Transverse colon (tissue), 4 donors: ENCODE data around the gene ZRANB2. TPM values are rescaled to one million over a fixed set of nuclear protein-coding genes. Genes with fewer than 3 reads are reported as not detected.
A peak's percentile ranks its signal among the peaks of the same experiment; 100 is the strongest.

Experiments
- DNase-seq: peaks from one replicate; pipeline ENCODE4 v3.0.0-alpha.2; 2019
- H3K27ac ChIP-seq, 4 donors: fragments of 200-600 bp; sonication (generic); 2 replicates each; pipeline ENCODE4 v1.5.1; 2016 to 2018; ENCODE audit warnings: inconsistent platforms in 4 of 4
- H3K27me3 ChIP-seq: fragments of 200-600 bp; sonication (generic); 2 replicates; pipeline ENCODE4 v1.5.1; 2017; ENCODE audit warnings: inconsistent platforms
- H3K36me3 ChIP-seq, 4 donors: fragments of 200-600 bp; sonication (generic); 2 replicates each; pipeline ENCODE4 v1.5.1; 2017 to 2019; ENCODE audit warnings: inconsistent platforms in 4 of 4
- H3K4me1 ChIP-seq, 4 donors: fragments of 200-600 bp; sonication (generic); 2 replicates each; pipeline ENCODE4 v1.5.1; 2017 to 2020; ENCODE audit warnings: inconsistent platforms in 4 of 4
- H3K4me3 ChIP-seq, 4 donors: fragments of 200-600 bp; sonication (generic); 1 replicate in 1 of 4; 2 replicates in 3 of 4; pipeline versions ENCODE4 v1.5.1 to v1.6.1; 2017 to 2019; ENCODE audit warnings: inconsistent platforms in 4 of 4
- H3K9me3 ChIP-seq, 2 donors: fragments of 200-600 bp; sonication (generic); 2 replicates each; pipeline ENCODE4 v1.5.1; 2017 to 2019; ENCODE audit warnings: inconsistent platforms in 2 of 2
- CTCF ChIP-seq, 5 experiments: fragments of 200-600 bp in 3 of 5; fragments of 450-650 bp in 2 of 5; sonication (generic) in 3 of 5; IDR thresholded peaks; 1 replicate in 2 of 5; 2 replicates in 3 of 5; pipeline ENCODE4 v1.5.1; 2016 to 2017; ENCODE audit warnings: antibody characterized with exemption in 5 of 5, inconsistent platforms in 3 of 5, mild to moderate bottlenecking in 2 of 5, moderate library complexity in 1 of 5
- EP300 ChIP-seq: sonication (generic); formaldehyde crosslinking; IDR thresholded peaks from one replicate; pipeline ENCODE4 v1.6.1; 2017; ENCODE audit warnings: antibody characterized with exemption, low read depth
- POLR2A ChIP-seq: fragments of 450-650 bp; IDR thresholded peaks from one replicate; pipeline ENCODE4 v1.6.1; 2016; ENCODE audit warnings: antibody characterized with exemption, mild to moderate bottlenecking, moderate library complexity
- POLR2AphosphoS5 ChIP-seq, 3 donors: sonication (generic); formaldehyde crosslinking; IDR thresholded peaks; one replicate each; pipeline ENCODE4 v1.6.1; 2016; ENCODE audit warnings: antibody characterized with exemption in 3 of 3
- WGBS, 2 donors: methylation state at CpG; one replicate each; pipeline ENCODE4 v1.1.5; 2018; ENCODE audit warnings: low coverage in 1 of 2; 5-methylcytosine and 5-hydroxymethylcytosine counted together
- in situ Hi-C, 4 donors: fragments of 200-750 bp; cut with MboI; loops; one replicate each; pipeline versions ENCODE4 v1.15.0 to v1.15.1; 2017; ENCODE audit warnings: low sequenced_read_pairs in 3 of 4, low pct_ligation_motif_present in 1 of 4, low pct_unique_long_range_greater_than_20kb in 1 of 4
- intact Hi-C: fragments of 100-400 bp; cut with DNase I; formaldehyde crosslinking; loops from one replicate; pipeline ENCODE4 v1.15.1; 2023; ENCODE audit warnings: low total_unique reads
- total RNA-seq, 4 donors: library from RNA; depleted of rRNA; stranded (reverse); fragments of >200 nt; gene quantifications; one replicate each; pipeline ENCODE4 v1.1.0, GENCODE V29; 2016

The ZRANB2 gene
- total RNA-seq, 4 donors from 2014 or later: 90.9 to 352 (median 187) TPM

DNA sequence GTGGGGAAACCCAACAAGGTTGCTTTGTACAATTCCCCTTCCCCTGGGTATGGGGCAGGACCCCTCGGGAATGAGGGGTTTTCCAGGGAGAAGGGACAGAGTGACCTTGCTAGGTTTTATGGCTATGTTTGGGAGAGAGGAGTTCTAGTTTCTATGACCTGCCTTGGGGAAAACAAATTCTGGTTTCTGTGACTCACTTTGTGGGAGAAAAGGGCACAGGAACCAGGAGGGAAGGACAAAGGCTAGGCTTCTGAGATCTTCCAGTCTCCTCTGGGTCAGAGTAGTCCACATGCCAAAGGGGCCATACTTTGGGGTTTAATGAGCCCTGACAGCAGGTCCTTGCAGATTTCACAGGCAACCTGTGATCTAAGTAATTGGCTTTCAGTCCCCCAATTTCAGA lies 27.7 kb downstream of the ZRANB2 start:
- TF ChIP-seq POLR2AphosphoS5 (IDR thresholded peaks at IDR 0.05): no peak
- no peak for TF ChIP-seq CTCF (IDR thresholded peaks at IDR 0.05)
- no peak for TF ChIP-seq EP300
- Histone ChIP-seq H3K27ac (no peak overlapping the region), H3K27me3 (peaks cover 17% of the 10 kb centered on the region), H3K4me1 (peaks cover 0 to 3% (median under 1%) of the 10 kb centered on the region in 4 donors), H3K4me3 (no peak overlapping the region), H3K36me3 (peaks cover 0 to under 1% (median under 1%) of the 10 kb centered on the region in 4 donors), H3K9me3 (no peaks in the 10 kb centered on the region)
- no peak for DNase-seq
- WGBS, 2 donors: 29% methylated on average over 1 of the region's 1 CpG; no CpG with 5 or more reads in 1 of the 2 donors
- in situ Hi-C loops (loop anchor here (5.0 to 25.0 kb wide), 4 partner anchors 368 to 816 kb away; no protein-coding TSS in a partner anchor), intact Hi-C loops (no loop called here)

DNA sequence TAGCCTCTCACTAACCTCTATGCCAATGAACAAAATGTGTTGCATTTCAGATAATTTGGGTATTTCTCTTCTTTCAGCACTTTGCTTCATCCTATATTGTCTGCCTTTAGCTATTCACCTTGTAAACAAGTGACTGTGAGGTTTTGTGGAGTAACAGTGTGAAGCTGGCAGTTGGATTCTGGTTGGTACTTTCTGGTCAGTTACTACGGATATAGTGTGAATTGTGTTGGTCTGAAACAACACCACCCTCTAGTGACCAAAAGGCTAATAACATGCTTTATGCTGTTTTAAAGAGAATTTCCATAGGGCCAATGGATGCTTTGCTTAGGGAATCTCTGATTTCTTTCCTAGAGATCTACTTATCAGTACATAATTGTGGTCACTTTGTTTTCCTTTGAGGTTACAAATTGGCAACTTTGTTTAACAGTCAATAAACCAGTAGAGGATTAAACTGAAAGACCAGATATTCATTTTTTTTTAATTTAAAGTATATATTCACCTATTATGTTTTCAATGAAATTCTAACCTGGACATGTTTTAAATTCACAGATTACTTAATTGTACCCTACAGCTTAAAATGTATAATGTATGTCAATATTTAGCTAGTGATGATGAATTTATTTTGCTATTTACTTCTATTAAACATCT lies 30.8 kb downstream of the ZRANB2 start:
- peaks cover 43% of the 10 kb centered on the region for H3K27me3 ChIP-seq
- TF ChIP-seq CTCF (IDR thresholded peaks at IDR 0.05): peak; percentile 67 to 79 (median 72)
- TF ChIP-seq POLR2AphosphoS5 (IDR thresholded peaks at IDR 0.05): no peak
- intact Hi-C loops: loop anchor here (5.0 kb wide), 2 partner anchors 363 to 518 kb away; no protein-coding TSS in a partner anchor
- H3K27ac ChIP-seq: no peak overlapping the region
- DNase-seq: no peak
- in situ Hi-C loops: loop anchor here (5.0 to 25.0 kb wide), 8 partner anchors 355 to 813 kb away; no protein-coding TSS in a partner anchor
- H3K4me3 ChIP-seq: no peak overlapping the region
- WGBS, 2 donors: 0% methylated on average over 1 of the region's 1 CpG; no CpG with 5 or more reads in 1 of the 2 donors
- H3K36me3 ChIP-seq: no peaks in the 10 kb centered on the region
- H3K9me3 ChIP-seq: no peaks in the 10 kb centered on the region
- H3K4me1 ChIP-seq: peaks cover 0 to 22% (median 9%) of the 10 kb centered on the region in 4 donors

DNA sequence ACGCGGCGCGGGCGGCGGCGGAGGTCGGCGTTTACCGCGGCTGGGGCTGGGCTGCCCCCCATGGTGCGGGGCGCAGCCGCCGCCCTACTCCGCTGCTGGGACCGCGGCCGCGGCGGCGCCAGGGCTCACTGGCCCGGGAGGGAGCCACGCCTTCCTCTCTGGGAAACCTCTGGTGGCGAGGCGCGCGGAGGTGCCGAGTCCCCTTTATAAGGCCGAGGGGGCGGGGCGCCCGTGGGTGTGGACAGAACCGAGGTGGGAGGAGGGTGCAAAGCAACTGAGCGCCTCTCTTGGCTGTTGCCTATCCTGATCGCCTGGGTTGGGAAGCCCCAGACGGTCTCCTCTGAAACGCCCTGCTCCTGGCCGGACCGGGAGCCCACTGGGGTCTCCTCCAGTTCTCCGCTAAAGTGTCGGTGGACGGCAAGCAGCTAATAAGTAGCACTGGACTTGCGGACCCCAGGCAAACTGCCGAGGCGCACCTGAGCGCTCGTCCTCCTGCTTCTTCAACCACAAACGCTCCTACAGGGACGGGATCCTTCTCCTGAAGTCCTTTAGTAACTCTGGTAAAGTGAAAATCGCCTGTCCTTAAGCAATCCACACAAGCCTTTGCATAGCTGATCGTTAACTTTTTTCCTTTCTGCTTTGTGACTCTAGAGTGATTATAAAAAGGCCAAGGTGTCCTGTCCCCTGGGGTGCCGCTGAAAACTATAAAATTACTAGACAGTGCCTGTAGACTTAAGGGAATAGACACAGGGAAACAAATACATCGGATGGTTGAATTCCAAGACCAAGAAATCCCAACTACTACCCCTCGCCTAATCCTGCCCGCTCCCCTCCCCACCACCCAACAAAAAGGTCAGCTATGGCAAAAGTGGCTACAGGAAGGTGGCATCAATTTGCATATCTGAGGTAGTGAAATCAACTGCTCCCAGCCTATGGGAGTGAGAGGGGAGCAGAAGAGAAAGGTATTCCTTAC lies 32.9 kb downstream of the ZRANB2 start, which contains the start of gene PTGER3:
Gene PTGER3 (minus strand): TSS at position 182 of the 973 bp plus-strand sequence. CDS start 239 bp downstream, outside the sequence.
- H3K36me3 ChIP-seq: no peaks in the 10 kb centered on the region
- TF ChIP-seq POLR2A (no peak), POLR2AphosphoS5 (IDR thresholded peaks at IDR 0.05) (peak in 2 of 3 donors; percentile 35 to 45)
- in situ Hi-C loops: loop anchor here in 3 of 4 donors (10.0 to 25.0 kb wide), 4 partner anchors 353 to 523 kb away; no protein-coding TSS in a partner anchor
- 8 to 28% methylated on average over 4 to 47 of the region's 56 CpGs for WGBS, 2 donors
- H3K27ac ChIP-seq: peak within 1 kb of the TSS in 3 of 4 donors; percentile 26 to 71 (median 44)
- intact Hi-C loops: loop anchor here (5.0 kb wide), 2 partner anchors 361 to 516 kb away; no protein-coding TSS in a partner anchor
- peak within 1 kb of the TSS; percentile 30 to 58 (median 42) for H3K4me3 ChIP-seq
- H3K27me3 ChIP-seq: peaks cover 57% of the 10 kb centered on the region
- peak; percentile 81 for DNase-seq
- H3K9me3 ChIP-seq: no peaks in the 10 kb centered on the region
- H3K4me1 ChIP-seq: peaks cover 0 to 22% (median 9%) of the 10 kb centered on the region in 4 donors

DNA sequence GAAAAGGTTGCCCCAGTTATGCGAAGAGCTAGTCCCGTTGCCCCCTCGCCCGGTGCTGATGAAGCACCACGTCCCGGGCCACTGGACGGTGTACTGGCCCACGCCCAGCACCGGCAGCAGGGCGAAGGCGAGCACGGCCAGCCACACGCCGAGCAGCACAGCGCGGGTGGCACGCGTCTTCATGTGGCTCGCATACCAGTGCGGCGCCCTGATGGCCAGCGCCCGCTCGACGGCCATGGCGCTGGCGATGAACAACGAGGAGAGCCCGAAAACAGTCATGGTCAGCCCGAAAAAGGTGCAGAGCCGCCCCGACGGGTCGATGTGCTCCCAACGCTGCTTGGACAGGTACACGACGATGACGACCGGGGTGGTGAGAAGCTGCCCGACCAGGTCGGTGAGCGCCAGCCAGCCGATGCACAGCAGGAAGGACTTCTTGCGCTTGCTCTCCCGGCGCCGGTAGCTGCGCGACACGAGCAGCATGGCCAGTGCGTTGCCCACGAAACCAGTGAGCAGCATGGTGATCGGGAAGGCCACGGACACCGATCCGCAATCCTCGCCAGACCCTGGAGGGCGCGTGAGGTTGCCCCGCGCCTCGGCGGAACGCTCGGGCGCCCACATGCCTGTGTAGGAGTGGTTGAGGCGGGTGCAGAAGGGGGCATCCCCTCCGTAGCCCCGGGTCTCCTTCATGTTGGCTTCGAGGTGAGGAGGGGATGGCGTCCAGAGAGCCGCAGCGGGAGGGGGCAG lies 33.8 kb downstream of the ZRANB2 start:
- 10% methylated on average over 50 of the region's 73 CpGs; no CpG with 5 or more reads in 1 of the 2 donors for WGBS, 2 donors
- peak; percentile 10 for DNase-seq
- in situ Hi-C loops (loop anchor here in 3 of 4 donors (10.0 to 25.0 kb wide), 4 partner anchors 352 to 522 kb away; no protein-coding TSS in a partner anchor), intact Hi-C loops (loop anchor here (5.0 kb wide), 2 partner anchors 360 to 515 kb away; no protein-coding TSS in a partner anchor)
- H3K36me3 ChIP-seq: no peaks in the 10 kb centered on the region
- peaks cover 57% of the 10 kb centered on the region for H3K27me3 ChIP-seq
- peaks cover 0 to 22% (median 9%) of the 10 kb centered on the region in 4 donors for H3K4me1 ChIP-seq
- H3K9me3 ChIP-seq: no peaks in the 10 kb centered on the region
- peak overlapping the region; percentile 30 to 58 (median 42) for H3K4me3 ChIP-seq
- TF ChIP-seq POLR2A: no peak
- no peak for TF ChIP-seq POLR2AphosphoS5 (IDR thresholded peaks at IDR 0.05)
- TF ChIP-seq CTCF (IDR thresholded peaks at IDR 0.05): no peak
- no peak for TF ChIP-seq EP300
- H3K27ac ChIP-seq: peak overlapping the region in 3 of 4 donors; percentile 26 to 71 (median 44)
